ENCODE measurements around the gene NRIP2.

DNA sequence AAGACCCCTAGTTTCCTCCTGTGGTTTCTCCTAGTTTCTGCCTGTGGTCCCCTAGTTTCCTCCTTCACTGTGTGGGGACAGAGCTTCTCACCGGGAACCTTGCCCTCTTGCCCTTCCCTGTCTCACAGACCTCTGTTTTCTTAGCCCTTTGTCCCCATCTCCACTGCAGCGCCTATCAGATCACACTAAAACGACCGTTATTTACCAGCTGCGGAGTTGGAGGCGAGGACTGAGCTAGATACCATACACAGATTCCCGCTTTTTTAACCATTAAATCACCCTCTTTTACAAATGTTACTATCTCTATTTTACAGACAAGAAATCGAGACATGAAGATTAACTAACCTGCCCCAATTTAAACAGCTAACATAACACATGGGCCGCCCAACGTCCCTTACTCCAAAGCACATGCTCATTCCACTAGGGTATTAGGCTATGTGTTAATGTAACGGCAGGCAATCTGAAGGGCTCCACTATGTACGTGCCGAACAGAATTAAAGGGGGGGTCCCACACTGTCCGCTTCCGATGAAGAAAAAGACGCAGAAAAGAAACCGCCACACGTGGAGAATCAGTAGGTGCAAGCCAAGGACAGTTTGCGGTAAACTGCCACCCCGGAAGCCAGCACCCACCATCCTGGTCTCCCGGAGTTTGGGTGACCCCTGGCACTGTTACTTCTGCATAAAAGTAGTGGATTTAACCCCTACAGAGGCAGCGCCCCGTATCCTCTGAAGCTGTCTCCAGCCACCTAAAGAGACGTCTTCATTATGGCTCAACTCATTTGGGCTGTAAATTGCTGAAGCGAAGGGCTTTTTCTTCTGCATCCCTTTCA is 41.9 kb downstream of the NRIP2 start:
- TF ChIP-seq TOX (CRISPR knock-in tag; IDR thresholded peaks at IDR 0.05; ENCODE audit: borderline replicate concordance) (no peak), OSR1 (CRISPR knock-in tag; IDR thresholded peaks at IDR 0.05) (no peak), RARB (CRISPR knock-in tag; IDR thresholded peaks at IDR 0.05) (no peak), PPARA (CRISPR knock-in tag; IDR thresholded peaks at IDR 0.05; ENCODE audit: borderline replicate concordance) (no peak)
- TF ChIP-seq, protein P1, sequence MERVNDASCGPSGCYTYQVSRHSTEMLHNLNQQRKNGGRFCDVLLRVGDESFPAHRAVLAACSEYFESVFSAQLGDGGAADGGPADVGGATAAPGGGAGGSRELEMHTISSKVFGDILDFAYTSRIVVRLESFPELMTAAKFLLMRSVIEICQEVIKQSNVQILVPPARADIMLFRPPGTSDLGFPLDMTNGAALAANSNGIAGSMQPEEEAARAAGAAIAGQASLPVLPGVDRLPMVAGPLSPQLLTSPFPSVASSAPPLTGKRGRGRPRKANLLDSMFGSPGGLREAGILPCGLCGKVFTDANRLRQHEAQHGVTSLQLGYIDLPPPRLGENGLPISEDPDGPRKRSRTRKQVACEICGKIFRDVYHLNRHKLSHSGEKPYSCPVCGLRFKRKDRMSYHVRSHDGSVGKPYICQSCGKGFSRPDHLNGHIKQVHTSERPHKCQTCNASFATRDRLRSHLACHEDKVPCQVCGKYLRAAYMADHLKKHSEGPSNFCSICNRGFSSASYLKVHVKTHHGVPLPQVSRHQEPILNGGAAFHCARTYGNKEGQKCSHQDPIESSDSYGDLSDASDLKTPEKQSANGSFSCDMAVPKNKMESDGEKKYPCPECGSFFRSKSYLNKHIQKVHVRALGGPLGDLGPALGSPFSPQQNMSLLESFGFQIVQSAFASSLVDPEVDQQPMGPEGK (CRISPR knock-in tag; IDR thresholded peaks at IDR 0.05; ENCODE audit: borderline replicate concordance) = no peak
- TF ChIP-seq, protein P2, sequence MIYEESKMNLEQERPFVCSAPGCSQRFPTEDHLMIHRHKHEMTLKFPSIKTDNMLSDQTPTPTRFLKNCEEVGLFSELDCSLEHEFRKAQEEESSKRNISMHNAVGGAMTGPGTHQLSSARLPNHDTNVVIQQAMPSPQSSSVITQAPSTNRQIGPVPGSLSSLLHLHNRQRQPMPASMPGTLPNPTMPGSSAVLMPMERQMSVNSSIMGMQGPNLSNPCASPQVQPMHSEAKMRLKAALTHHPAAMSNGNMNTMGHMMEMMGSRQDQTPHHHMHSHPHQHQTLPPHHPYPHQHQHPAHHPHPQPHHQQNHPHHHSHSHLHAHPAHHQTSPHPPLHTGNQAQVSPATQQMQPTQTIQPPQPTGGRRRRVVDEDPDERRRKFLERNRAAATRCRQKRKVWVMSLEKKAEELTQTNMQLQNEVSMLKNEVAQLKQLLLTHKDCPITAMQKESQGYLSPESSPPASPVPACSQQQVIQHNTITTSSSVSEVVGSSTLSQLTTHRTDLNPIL (CRISPR knock-in tag; IDR thresholded peaks at IDR 0.05; ENCODE audit: low read depth) = no peak
